Suppressor macrophage (primary cell): ENCODE results near the gene RFC3.

Source experiments
- DNase-seq, 4 experiments: peaks; one replicate each; pipeline ENCODE4 v3.0.0-alpha.2; 2020 to 2022

RFC3 gene

GRCh38 chr13:33868343-33868994 lies 50.5 kb downstream of the RFC3 start:
- DNase-seq, result no peak

DNA sequence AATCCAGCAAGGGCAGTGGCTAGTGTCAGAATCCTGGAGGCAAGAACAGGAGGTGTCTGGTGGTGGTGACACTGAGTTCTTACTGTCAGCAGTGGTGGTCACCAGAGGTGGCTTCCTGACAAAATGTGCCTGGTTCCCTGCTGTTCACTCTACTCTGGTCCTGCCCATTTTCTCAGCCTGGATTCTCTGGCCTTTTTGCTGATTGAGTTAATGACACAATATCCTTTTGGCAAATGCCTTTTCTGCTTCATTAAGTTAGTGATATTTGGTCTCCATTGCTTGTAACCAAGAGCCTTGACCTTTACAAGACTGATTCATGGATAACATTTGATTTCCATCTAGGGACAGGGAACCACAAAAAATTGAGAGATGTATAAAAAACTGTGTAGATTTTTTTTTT lies 51.1 kb downstream of the RFC3 start:
- DNase-seq, result no peak

GRCh38 chr13:33870046-33870668 lies 52.2 kb downstream of the RFC3 start:
- DNase-seq, result no peak

DNA sequence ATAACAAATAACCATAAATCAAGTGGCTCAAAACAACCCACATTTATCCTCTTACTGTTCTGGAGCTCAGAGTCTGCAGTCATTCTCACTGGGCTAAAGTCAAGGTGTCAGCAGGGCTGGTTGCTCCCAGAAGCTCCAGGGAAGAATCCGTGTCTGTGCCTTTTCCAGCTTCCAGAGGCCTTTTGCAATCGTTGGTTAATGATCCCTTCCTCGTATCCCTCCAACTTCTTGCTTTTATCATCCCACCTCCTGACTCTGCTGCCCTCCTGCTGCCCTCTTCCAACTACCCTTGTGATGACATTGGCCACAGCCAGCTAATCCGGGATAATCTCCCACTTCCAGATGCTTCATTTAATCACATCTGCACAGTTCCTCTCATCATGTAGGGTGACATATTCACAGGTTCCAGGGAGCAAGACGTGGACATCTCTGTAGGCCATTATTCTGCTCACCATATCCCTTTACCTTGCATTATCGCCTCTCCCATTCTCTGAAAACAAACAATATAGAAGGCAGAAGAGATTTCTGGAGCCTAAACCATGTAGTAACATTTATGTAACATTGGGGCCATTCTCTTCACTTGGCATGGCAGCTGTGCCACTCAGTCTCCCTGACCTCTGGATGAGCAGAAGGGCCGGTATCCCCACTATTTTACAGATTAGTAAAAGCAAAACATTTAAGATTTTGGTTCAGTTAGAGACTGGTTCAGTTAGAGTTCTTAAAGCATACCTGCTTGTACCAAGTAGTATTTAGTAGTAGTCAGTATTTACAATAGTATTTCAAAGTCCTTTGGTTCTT lies 53.5 kb downstream of the RFC3 start:
- DNase-seq, result no peak

DNA sequence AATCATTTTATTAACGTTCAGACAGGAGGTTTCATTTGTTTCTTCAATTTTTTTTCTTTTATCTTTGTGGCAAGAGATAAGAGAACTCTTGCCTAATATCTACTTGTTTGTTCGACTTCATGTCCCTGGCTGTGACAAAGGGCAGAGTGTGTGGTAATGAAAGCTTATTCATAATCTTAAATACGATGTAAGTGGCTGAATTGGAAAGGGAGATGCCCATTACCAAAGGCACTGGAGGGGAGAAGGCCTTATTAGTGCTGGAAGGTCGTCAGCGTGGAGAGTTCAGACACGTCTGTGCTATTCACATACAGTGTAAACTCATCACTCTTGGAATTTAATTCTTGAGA lies 54.0 kb downstream of the RFC3 start:
- DNase-seq, result no peak

DNA sequence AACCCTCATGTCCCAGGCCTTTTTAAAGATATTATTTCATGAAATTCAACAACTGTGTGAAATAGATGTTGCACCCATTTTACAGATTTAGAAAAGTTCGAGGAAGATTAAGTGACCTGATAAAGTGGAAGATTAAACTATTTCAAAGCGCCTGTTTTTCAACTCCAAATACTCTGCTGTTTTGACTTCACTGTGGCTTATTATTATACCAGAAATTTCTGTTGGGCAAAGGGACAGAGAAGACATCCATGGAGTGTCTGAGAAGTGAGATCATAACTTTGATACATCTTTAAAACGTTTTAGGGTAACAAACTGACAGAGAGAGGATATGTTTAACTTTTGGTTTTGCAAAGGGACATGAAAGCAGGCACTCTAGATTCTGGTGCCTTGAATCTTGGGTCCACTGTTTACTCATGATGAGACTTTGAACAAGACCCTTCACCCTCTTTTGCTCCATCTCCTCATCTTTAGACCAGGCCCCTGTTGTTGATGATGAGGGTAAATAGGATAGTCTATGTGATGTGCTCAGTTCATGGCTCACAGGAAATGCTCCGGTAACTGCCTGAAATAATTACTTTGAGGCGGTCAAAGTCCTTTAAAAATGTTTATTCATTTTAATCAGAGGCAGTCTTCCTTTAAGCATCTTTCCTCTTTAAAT lies 55.4 kb downstream of the RFC3 start:
- DNase-seq, result no peak

DNA sequence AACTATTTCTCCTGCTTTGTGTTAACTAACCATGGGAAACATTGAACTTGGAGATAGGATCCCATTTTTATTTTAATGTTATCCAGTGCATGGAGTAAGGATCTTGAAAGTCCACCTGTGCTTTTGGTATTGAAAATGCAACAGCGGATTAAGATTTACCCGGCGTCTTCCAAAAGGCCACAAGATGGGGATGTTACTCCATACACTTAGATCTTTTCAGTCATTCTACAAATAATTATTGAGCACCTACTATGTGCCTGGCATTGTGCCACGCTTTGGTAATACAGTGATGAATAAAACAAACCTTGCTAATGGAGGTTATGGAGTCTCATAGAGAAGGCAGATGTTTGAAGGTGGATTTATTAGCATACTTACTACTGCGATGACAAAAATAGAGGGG lies 56.9 kb downstream of the RFC3 start:
- DNase-seq, result peak in 1 of 4 experiments; percentile 0

DNA sequence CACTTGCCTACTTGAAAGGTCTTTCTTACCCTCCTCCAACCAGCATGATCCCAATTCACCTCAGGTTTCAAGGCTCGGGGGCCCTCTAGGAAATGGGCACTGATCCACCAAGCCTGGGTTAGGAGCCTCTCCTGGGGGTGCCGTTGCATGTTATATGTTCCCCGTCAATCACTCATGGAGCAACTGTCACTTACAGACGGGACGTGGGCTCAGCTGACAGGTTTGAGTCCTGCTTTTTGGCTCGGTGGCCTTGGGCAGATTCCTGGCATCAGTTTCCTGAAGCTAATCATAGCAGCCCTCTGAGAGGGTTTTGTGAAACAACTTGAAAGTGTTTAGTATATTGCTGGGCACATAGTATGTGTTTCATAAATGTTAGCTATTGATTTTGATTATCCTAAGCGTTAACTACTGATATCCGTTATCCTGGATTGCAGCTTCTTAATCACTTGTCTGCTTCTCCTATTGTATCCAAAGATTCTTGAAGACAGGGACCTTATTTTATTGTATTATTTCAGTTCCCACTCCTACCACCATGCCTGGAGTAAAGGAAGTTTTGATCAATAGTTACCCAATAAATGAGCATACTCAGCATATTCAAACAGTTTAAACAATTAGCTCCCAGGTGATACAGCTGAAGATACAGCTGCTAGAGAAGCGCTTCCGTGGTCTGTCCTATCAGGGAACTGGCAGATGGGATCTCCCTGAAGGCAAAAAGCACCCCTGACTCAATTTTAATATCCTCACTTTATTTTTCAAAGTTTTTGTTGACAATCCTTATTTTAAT lies 57.9 kb downstream of the RFC3 start:
- no peak for DNase-seq

DNA sequence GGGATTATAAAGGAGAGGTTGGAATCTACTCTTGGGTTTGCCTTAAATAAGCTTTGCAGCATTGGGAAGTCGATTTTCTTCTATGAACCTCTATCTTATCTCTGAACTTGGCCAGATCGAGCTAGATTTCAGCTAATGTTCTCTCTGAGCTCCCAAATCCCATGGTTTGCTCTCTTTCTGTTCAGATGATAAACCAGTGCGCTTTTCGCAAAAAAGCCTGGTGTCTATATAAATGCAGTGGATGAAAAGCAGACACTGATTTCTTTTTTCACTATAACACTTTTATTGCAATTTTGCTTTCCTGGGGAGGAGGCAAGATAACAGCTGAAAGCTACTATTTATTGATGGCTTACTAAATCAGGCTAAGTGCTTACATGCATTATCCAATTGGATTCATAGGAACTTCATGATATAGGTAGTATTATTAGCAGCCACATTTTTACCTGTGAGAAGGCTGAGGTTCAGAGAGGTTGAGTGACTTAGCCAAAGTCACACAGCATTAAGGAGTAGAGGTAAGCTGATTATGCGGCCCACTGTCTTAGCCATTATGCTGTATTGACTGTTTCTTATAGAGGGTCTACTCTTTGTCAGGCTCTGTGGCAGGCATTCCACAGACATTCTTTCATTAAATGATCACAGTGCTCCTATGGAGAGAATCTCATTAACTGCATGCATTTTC lies 58.9 kb downstream of the RFC3 start:
- DNase-seq, result no peak

- no peak for DNase-seq
Observed at GRCh38 chr13:33879118-33879517, 61.2 kb downstream of the RFC3 start.

GRCh38 chr13:33882804-33883203 lies 64.9 kb downstream of the RFC3 start:
- no peak for DNase-seq

- no peak for DNase-seq
Observed at GRCh38 chr13:33884531-33885220, 66.7 kb downstream of the RFC3 start.
